Cardiac septum (tissue), 1 donor: ENCODE measurements around the gene MYOZ2. TPM values are rescaled to one million over a fixed set of nuclear protein-coding genes. Genes with fewer than 3 reads are reported as not detected.

Experiments used
- DNase-seq: peaks from one replicate; pipeline ENCODE4 v3.0.0-alpha.2; 2020; ENCODE audit warnings: low spot score
- intact Hi-C: fragments of 100-400 bp; cut with DNase I; formaldehyde crosslinking; loops from one replicate; pipeline ENCODE4 v1.14.0; 2022
- long read RNA-seq: library from polyadenylated mRNA; unstranded; transcript quantifications from one replicate; pipeline ENCODE4 v2.0.0, GENCODE V29; 2021
- total RNA-seq: library from RNA; stranded (reverse); fragmentation: NEBNext Ultra II Directional; extraction: Animal tissue kit (Norgen Biotek cat#: 25700); gene quantifications from one replicate; pipeline ENCODE4 v1.2.1, GENCODE V29; 2021
- donor health status: DM: no; HTN: no; CAD: no.

MYOZ2 gene
- total RNA-seq = 727 TPM
- long read RNA-seq, transcript MYOZ2-201 (6 exons, 2,597 nt) = major isoform, 719 of 902 reads
- long read RNA-seq, partial matches to known transcripts = 69 of 902 reads
- long read RNA-seq, other reads (novel, unspliced or antisense) = 114 of 902 reads

GRCh38 chr4:119135721-119136121 lies at the start of gene MYOZ2:
Gene MYOZ2, plus strand, starts transcription at chr4:119135832. Its CDS starts 694 bp downstream, at chr4:119136526.
- intact Hi-C loops = loop anchor here (2.0 to 5.0 kb wide), 3 partner anchors 89 to 153 kb away; no protein-coding TSS in a partner anchor
- no peak for DNase-seq

DNA sequence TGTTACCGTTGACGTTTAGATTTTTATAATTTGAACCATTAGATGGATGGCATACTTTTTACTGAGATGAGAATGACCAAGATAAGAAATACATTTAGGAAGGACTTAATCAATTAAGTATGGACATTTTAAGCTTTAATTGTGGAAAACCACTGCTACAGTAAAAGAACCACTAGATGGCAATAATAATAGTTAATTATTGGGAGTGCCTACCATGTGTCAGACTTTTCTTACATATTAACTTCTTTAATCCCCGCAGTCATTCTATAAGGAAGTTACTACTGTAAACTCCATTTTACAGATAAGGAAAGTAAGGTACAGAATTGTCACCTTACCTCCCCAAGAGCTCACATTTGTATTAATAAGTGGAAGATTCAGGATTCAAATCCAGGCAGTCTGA lies 48.5 kb upstream of the MYOZ2 start:
- DNase-seq = no peak
- intact Hi-C loops = no loop called here

DNA sequence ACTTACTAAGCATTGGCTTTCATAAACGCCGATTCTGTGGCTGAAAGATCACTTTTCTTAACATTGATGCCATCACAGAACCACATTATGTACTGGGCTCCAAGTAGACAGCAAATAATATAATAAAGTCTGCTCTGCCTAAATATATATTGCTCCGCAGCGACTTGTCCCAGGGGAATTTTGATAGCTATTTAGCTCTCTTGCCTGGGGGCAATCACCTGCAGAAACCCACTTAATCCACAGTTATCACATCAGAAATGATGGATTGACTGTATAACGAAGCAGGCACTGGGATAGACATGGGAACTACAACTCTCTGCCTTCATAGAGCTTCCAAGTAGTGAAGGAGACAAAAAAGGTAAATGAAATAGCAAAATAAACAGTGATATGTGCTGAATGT lies 48.0 kb upstream of the MYOZ2 start:
- DNase-seq = no peak
- intact Hi-C loops = no loop called here

DNA sequence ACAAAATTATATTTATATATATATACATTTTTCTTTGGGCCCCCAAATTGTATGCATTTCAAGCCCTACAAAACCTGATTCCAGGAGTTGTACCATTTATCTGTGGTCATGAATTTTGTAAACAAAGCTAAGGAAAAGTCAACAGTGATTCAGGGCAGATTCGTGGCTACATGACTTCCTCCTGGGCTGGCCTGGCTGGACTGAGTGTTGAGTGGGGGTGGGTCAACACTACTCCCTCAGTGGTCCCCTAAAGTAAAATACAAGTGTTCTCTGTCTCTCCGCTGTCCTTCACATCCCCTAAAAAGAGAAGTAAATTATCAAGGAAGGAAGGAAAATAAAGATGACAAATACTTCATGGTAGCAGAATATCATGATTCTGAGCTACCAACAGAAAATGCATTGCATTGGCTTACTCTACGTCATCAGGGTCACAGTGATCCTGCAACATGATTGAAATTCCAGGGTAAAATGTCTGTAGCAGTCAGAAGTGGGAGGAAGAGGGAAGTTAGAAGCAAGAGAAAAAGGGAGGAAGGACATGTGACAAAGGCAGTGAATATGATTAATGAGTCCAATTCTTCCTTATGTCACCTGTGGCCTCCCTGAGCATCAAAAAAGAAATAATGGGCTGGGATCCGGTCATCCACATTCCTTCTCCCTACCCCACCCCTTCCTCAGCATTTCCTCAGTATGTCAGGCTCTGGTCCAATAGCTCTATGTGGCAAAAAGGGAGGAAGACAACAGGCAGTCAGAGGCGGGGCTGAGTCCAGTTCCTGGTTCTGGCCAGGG lies 42.4 kb upstream of the MYOZ2 start:
- intact Hi-C loops = loop anchor here (10.0 kb wide), 1 partner anchor 192 kb away; no protein-coding TSS in a partner anchor
- DNase-seq = no peak

DNA sequence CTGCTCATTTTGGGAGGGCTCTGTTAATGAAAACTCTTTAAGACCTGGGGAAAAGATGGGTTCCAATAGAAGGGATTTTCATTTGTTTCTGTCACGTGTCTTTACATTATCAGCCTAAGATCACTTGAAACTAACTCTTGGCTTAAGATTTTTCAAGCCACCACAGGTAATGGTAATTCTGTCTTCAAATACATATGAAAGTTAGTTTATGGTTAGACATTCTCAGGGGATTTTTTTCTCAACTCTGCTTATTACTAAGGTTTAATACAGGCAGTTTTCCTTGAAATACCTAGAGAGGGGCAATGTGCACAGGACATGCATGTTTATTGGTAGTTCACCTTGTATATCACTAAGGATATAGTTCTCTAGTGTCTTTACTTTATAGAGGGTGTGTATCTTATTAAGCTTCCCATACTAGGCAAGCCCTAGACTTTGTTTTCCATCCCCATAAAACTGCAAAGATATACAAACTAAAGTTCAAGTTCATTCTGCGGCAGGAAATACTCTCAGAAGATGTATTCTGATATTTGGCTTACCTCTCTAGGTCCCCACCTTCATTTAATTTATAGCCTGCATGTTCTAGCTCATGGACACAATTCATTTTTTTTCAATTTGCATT lies 38.2 kb upstream of the MYOZ2 start:
- intact Hi-C loops = loop anchor here (5.0 to 10.0 kb wide), 2 partner anchors 35 to 187 kb away; no protein-coding TSS in a partner anchor
- no peak for DNase-seq

DNA sequence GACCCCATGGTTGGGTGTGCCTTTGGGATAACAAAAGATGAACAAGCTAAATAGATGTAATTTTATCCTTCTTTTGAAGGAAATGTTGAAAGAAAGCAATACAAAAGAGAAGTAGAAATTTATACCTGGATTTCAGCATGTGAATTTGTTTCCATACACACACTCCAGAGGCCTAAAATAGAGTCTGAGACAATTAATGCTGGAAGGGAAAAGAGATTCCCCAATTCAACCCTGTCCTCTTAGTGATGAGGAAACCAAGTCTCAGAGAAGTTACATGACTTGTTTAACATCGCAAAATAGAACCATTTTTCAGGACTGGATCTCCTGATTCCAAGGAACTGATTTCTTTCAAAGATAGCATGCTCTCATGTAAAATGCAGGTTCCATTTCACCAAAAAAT lies 37.3 kb upstream of the MYOZ2 start:
- intact Hi-C loops = loop anchor here (5.0 to 10.0 kb wide), 2 partner anchors 34 to 186 kb away; no protein-coding TSS in a partner anchor
- no peak for DNase-seq

DNA sequence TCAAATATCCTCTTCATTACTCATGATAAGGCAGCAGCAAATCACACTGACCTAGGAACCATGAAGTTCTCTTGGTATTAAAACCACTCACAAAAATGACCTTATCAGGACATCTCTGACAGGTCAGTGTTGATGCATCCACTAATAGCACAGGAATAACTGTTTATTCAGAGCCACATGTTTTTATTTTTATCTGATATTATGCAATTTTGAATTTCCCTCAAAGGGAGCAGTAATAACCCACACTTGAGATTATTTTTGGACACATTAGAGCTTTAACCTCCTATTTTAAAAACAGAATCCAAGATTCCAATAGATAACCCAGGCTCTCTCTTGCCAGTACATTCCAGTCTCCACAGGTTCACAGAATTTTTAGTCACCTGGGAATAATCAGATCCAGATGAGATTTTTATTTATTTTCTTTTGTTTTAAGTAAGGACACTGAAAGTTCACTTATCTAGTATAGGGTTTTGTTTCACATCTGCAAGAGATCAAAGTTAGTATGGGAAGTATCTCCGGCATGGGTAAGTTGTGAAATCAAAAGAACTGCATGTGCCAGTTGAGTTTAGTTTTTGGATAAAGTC lies 36.3 kb upstream of the MYOZ2 start:
- intact Hi-C loops = loop anchor here (5.0 to 10.0 kb wide), 2 partner anchors 33 to 185 kb away; no protein-coding TSS in a partner anchor
- DNase-seq = no peak

- intact Hi-C loops = loop anchor here (5.0 kb wide), 1 partner anchor 112 kb away; the partner anchor contains the start of gene USP53
- no peak for DNase-seq
These were observed 35.0 kb upstream of the MYOZ2 start for GRCh38 chr4:119100655-119101054.

DNA sequence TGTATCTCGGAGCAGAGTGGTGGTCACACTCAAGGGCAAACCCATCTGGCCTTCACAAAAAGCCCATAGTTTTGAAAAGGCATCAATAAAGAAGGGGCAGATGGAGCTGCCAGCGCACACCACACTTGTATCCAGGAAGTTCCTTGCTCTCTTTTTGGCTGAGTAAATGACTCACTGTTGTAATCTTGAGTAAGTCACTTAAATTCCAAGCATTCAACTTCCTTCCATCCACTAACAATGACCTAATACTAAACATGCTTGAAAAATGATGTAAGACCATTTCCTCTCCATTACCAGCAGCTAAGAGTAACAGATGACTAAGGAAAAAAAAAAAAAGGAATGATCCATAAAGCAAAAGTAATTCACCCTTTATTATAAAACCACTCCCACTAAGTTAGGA lies 32.4 kb upstream of the MYOZ2 start:
- DNase-seq = no peak
- intact Hi-C loops = loop anchor here (5.0 kb wide), 1 partner anchor 109 kb away; the partner anchor contains the start of gene USP53

DNA sequence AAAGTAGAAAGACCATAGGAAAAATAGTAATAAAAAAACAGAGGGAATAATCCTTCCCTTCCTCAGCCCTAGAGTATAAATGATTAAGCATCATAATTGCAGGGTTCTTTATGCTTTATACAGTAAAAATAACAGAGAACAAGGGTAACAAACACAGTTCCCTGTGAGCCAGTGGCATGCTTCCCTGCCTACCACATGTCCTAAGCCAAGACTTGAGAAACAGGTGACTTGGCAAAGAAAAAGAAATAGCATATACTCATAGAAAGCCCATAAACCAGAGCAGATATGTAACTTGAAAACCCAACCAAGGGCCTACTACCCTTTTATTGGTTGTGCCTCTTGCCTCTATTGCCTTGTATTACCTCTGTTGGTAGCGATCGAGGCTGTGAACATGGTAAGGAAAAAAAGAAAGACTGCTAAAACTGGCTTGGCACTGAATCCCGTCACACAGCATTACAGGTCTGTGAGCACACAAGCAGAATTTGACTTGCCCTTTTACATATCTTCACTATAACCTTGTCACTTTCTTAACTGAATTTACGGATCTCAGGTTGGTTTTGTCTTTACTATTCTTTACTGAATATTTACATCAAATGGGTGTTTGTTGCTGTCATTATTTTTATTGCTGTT lies 30.9 kb upstream of the MYOZ2 start:
- intact Hi-C loops = loop anchor here (5.0 kb wide), 1 partner anchor 108 kb away; the partner anchor contains the start of gene USP53

GRCh38 chr4:119105605-119106004 lies 30.0 kb upstream of the MYOZ2 start:
- intact Hi-C loops = no loop called here
- no peak for DNase-seq

More for the DNA sequence above, 30.9 kb upstream of the MYOZ2 start:
- no peak for DNase-seq

DNA sequence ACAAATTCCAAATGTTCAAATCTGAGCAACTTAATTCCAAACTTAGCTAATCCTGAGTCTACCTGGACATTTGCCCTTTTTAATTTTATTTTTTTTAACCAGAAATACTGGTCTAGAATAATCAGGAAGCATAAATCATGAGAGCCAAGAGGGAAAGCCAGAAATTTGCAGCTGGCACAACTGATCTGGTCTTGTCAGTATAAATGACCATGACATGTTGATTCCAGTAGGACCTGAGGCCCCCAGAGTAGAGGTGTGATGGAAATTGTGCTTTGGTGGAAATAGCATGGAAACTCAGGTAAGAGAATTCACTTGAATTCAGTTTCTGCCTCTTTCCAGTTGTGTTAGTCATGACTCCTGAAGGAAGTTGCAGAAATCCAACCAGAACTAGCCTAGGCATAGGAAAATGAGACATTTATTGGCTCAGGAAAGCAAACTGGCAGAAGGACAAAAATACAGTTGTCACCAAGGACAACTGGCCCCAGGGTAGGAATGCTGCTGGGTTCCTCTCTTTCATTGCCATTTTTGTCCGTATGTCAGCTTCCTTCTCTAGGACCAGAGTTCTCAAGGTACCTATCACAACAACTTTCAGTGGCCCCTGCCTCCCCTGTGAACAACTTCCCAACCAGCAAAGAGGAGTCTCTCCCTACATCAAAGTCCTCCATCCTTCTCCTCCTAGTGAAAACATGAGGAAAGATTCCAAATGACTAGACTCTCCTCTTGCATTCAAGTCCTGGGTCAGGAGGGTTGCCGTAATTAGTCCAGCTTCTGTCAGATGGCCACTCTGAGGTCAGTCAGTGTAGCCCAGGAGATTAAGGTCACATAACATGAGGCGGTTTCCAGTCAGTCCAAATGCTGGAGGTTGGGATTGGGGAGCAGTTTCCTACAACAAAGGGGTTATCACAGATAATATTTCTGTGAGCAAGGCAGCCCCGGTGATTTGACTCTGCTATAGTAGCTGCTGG lies 29.3 kb upstream of the MYOZ2 start:
- intact Hi-C loops = no loop called here
- DNase-seq = no peak

DNA sequence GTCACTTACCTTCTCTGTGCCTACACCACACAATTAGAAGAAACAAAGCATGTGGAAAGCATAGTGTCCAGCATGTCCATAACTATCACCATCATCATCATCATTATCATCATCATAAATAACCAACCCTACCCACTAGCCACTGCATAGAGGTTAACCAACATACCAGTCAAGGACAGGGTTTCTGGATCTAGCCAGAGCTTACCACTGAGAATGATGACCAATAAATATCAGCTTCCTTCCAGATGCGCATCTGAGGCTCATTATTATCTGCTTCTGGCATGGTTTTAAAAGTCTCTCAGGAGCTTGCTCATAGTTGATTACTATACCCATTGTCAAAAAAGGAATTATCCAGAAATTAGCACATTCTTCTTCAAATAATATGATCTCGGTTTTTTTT lies 25.5 kb upstream of the MYOZ2 start:
- intact Hi-C loops = no loop called here

DNA sequence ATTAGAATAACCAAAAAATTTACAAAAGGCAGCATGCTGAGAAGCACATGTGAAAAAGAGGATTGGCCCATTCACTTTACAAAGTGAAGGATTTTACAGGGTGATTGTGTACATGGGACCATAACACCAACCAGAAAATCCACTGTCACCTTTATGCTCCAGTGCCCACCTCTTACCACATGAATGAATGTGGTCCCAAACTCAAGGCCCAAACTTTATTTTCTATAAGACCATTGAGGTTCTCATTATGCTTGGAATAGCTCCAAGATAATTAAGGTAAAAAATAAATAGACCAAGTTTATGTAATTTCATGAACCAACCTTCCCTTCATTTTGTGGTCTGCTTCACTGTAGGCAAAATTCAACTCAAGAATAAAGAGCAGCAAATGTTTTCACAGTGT lies 24.3 kb upstream of the MYOZ2 start:
- intact Hi-C loops = no loop called here
- no peak for DNase-seq

More for the DNA sequence above, 25.5 kb upstream of the MYOZ2 start:
- DNase-seq = no peak

- no peak for DNase-seq
- intact Hi-C loops = no loop called here
These were observed 22.5 kb upstream of the MYOZ2 start for GRCh38 chr4:119113033-119113655.

DNA sequence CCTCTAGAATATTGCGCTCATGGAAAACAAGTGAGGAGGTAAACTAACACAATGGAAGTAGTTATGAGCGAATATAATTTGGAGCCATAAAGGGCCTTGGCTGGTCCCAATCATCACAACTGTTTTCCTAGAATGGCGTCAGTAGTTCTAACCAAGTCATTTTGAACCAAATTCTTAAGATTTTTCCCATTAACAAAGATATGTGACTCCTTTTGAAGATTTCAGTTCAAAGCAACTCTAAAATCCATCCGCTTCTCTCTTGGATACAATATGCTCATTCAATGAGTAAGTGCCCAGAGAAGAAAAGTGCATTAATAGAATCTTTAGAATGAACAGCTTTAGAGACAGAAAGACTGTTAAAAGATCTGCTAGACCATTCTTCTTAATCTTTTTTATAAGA lies 19.6 kb upstream of the MYOZ2 start:
- DNase-seq = no peak
- intact Hi-C loops = no loop called here

- DNase-seq = no peak
- intact Hi-C loops = no loop called here
These were observed 18.4 kb upstream of the MYOZ2 start for GRCh38 chr4:119116925-119117900.
